ENCODE results near the gene SEPHS1.

Gene SEPHS1

GRCh38 chr10:13376297-13376696 lies 28.2 kb upstream of the SEPHS1 start:
- TF ChIP-seq CTCF (IDR thresholded peaks at IDR 0.05), result no peak
- H3K27ac ChIP-seq, result no peak overlapping the region
- H3K4me3 ChIP-seq, result no peak overlapping the region
- no peak for DNase-seq (ENCODE audit: low spot score)

- no peak overlapping the region for H3K27ac ChIP-seq
- DNase-seq (ENCODE audit: low spot score), result no peak
Measured at GRCh38 chr10:13375791-13376190, 27.7 kb upstream of the SEPHS1 start.

GRCh38 chr10:13373644-13374043 lies 25.6 kb upstream of the SEPHS1 start:
- no peak for DNase-seq (ENCODE audit: low spot score)
- H3K27ac ChIP-seq, result no peak overlapping the region
- TF ChIP-seq CTCF (IDR thresholded peaks at IDR 0.05), result no peak
- H3K4me3 ChIP-seq, result no peak overlapping the region

More at GRCh38 chr10:13375791-13376190, 27.7 kb upstream of the SEPHS1 start:
- no peak overlapping the region for H3K4me3 ChIP-seq
- TF ChIP-seq CTCF (IDR thresholded peaks at IDR 0.05), result no peak

GRCh38 chr10:13372524-13372923 lies 24.4 kb upstream of the SEPHS1 start:
- no peak for DNase-seq (ENCODE audit: low spot score)
- no peak overlapping the region for H3K27ac ChIP-seq
- no peak overlapping the region for H3K4me3 ChIP-seq
- TF ChIP-seq CTCF (IDR thresholded peaks at IDR 0.05), result no peak

GRCh38 chr10:13371897-13372470 lies 23.9 kb upstream of the SEPHS1 start:
- no peak overlapping the region for H3K27ac ChIP-seq
- no peak for DNase-seq (ENCODE audit: low spot score)

GRCh38 chr10:13366891-13367290 lies 18.8 kb upstream of the SEPHS1 start:
- no peak for DNase-seq (ENCODE audit: low spot score)
- Histone ChIP-seq H3K27ac (no peak overlapping the region), H3K4me3 (no peak overlapping the region)
- no peak for TF ChIP-seq CTCF (IDR thresholded peaks at IDR 0.05)

More at GRCh38 chr10:13371897-13372470, 23.9 kb upstream of the SEPHS1 start:
- peak; percentile 71 for TF ChIP-seq CTCF (IDR thresholded peaks at IDR 0.05)
- no peak overlapping the region for H3K4me3 ChIP-seq

GRCh38 chr10:13365831-13366230 lies 17.7 kb upstream of the SEPHS1 start:
- DNase-seq (ENCODE audit: low spot score), result no peak
- no peak for TF ChIP-seq CTCF (IDR thresholded peaks at IDR 0.05)
- Histone ChIP-seq H3K27ac (no peak overlapping the region), H3K4me3 (no peak overlapping the region)

Data from coronary artery (tissue), 2 donors.